Measurements from ENCODE around the gene RELN.

The RELN gene

GRCh38 chr7:103941976-103942375, 47.5 kb downstream of the RELN start:
- no peaks in the 10 kb centered on the region for H3K4me1 ChIP-seq (ENCODE audit: insufficient read depth, low read length, poor library complexity, severe bottlenecking)
- no peak overlapping the region for H3K4me3 ChIP-seq (ENCODE audit: low read length, poor library complexity, severe bottlenecking)
- no peak overlapping the region for H3K4me2 ChIP-seq (ENCODE audit: low read depth, low read length, poor library complexity, severe bottlenecking)
- H3F3A ChIP-seq (ENCODE audit: low read depth): no peaks in the 10 kb centered on the region
- H3K9ac ChIP-seq (ENCODE audit: low read depth, low read length, poor library complexity, severe bottlenecking): no peak overlapping the region
- H3K27me3 ChIP-seq (ENCODE audit: insufficient read depth, low read length, poor library complexity, severe bottlenecking): no peaks in the 10 kb centered on the region
- no peak overlapping the region for H2AFZ ChIP-seq (ENCODE audit: low read length)
- no peaks in the 10 kb centered on the region for H3K79me2 ChIP-seq (ENCODE audit: insufficient read depth, low read length)
- no peaks in the 10 kb centered on the region for H3K9me3 ChIP-seq (ENCODE audit: insufficient read depth, low read depth, low read length)
- no peaks in the 10 kb centered on the region for H3K9me2 ChIP-seq (replicated peaks; ENCODE audit: low read depth, low read length)
- no peaks in the 10 kb centered on the region for H3K36me3 ChIP-seq (ENCODE audit: insufficient read depth, low read length)
- TF ChIP-seq EZH2phosphoT487 (IDR thresholded peaks at IDR 0.05; ENCODE audit: borderline replicate concordance): no peak
- TF ChIP-seq, protein P1, sequence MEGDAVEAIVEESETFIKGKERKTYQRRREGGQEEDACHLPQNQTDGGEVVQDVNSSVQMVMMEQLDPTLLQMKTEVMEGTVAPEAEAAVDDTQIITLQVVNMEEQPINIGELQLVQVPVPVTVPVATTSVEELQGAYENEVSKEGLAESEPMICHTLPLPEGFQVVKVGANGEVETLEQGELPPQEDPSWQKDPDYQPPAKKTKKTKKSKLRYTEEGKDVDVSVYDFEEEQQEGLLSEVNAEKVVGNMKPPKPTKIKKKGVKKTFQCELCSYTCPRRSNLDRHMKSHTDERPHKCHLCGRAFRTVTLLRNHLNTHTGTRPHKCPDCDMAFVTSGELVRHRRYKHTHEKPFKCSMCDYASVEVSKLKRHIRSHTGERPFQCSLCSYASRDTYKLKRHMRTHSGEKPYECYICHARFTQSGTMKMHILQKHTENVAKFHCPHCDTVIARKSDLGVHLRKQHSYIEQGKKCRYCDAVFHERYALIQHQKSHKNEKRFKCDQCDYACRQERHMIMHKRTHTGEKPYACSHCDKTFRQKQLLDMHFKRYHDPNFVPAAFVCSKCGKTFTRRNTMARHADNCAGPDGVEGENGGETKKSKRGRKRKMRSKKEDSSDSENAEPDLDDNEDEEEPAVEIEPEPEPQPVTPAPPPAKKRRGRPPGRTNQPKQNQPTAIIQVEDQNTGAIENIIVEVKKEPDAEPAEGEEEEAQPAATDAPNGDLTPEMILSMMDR (conservative IDR thresholded peaks at IDR 0.05; ENCODE audit: low read length): no peak
- no peaks in the 10 kb centered on the region for H4K20me1 ChIP-seq (ENCODE audit: insufficient read depth, low read length, poor library complexity, severe bottlenecking)

DNA sequence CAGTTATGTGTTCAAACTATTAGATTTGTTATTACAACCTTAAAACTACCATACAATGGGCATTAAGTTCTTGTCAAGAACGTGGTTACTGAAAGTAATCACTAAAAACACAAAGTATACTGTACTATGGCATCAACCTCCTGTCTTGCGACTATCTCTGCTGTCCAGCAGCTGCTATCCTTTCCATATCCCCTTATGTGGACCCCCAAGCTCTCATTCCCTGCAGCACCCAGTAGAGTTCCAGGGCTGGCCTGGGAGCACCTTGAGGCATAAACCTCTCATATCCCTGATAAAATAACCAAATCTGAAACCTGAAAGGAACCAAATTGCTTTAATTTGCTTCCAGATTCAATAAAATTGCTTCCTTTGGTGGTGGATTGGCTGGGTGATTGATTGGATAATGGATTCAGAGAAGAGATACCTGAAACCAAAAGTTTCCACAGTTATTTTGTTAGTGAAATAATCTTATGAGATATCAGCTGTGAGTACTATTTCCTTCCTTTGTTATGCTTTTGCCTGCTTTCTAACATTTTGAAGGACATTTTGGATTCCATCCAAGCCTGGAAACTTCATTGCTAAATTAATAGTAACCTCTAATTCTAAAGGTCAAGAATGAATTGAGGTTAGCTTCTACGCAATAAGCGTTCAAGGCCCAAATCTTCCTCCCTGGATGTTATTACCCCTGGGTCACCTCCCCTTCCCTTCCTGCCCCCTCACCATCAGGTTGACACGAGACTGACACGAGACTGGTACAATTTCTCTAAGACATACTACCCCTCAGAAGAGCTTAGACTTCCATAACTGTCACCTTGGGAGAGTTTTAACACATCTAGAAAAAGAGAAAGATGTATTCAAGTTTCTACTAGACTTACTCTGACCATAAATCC, 48.8 kb downstream of the RELN start:
- no peak overlapping the region for H3K4me3 ChIP-seq (ENCODE audit: low read length, poor library complexity, severe bottlenecking)
- no peak for TF ChIP-seq EZH2phosphoT487 (IDR thresholded peaks at IDR 0.05; ENCODE audit: borderline replicate concordance)
- TF ChIP-seq, protein P1 (conservative IDR thresholded peaks at IDR 0.05; ENCODE audit: low read length): no peak
- H3F3A ChIP-seq (ENCODE audit: low read depth): no peaks in the 10 kb centered on the region
- no peak overlapping the region for H3K4me2 ChIP-seq (ENCODE audit: low read depth, low read length, poor library complexity, severe bottlenecking)
- no peaks in the 10 kb centered on the region for H3K4me1 ChIP-seq (ENCODE audit: insufficient read depth, low read length, poor library complexity, severe bottlenecking)
- H2AFZ ChIP-seq (ENCODE audit: low read length): no peak overlapping the region
- H3K36me3 ChIP-seq (ENCODE audit: insufficient read depth, low read length): no peaks in the 10 kb centered on the region
- no peak overlapping the region for H3K9ac ChIP-seq (ENCODE audit: low read depth, low read length, poor library complexity, severe bottlenecking)
- H3K9me3 ChIP-seq (ENCODE audit: insufficient read depth, low read depth, low read length): no peaks in the 10 kb centered on the region
- H4K20me1 ChIP-seq (ENCODE audit: insufficient read depth, low read length, poor library complexity, severe bottlenecking): no peaks in the 10 kb centered on the region
- no peaks in the 10 kb centered on the region for H3K79me2 ChIP-seq (ENCODE audit: insufficient read depth, low read length)
- H3K27me3 ChIP-seq (ENCODE audit: insufficient read depth, low read length, poor library complexity, severe bottlenecking): no peaks in the 10 kb centered on the region
- no peaks in the 10 kb centered on the region for H3K9me2 ChIP-seq (replicated peaks; ENCODE audit: low read depth, low read length)

GRCh38 chr7:103937680-103938079, 51.8 kb downstream of the RELN start:
- Histone ChIP-seq H4K20me1 (ENCODE audit: insufficient read depth, low read length, poor library complexity, severe bottlenecking) (no peaks in the 10 kb centered on the region), H3F3A (ENCODE audit: low read depth) (no peaks in the 10 kb centered on the region), H2AFZ (ENCODE audit: low read length) (no peak overlapping the region), H3K9ac (ENCODE audit: low read depth, low read length, poor library complexity, severe bottlenecking) (no peak overlapping the region), H3K27me3 (ENCODE audit: insufficient read depth, low read length, poor library complexity, severe bottlenecking) (no peaks in the 10 kb centered on the region), H3K4me3 (ENCODE audit: low read length, poor library complexity, severe bottlenecking) (no peak overlapping the region), H3K36me3 (ENCODE audit: insufficient read depth, low read length) (no peaks in the 10 kb centered on the region), H3K9me3 (ENCODE audit: insufficient read depth, low read depth, low read length) (no peaks in the 10 kb centered on the region), H3K4me2 (ENCODE audit: low read depth, low read length, poor library complexity, severe bottlenecking) (no peak overlapping the region), H3K79me2 (ENCODE audit: insufficient read depth, low read length) (no peaks in the 10 kb centered on the region), H3K4me1 (ENCODE audit: insufficient read depth, low read length, poor library complexity, severe bottlenecking) (no peaks in the 10 kb centered on the region), H3K9me2 (replicated peaks; ENCODE audit: low read depth, low read length) (no peaks in the 10 kb centered on the region)
- TF ChIP-seq, protein P1 (conservative IDR thresholded peaks at IDR 0.05; ENCODE audit: low read length): no peak
